ENCODE results near the gene FDXR. TPM values are rescaled to one million over a fixed set of nuclear protein-coding genes. Genes with fewer than 3 reads are reported as not detected.

Gene FDXR
- total RNA-seq, 1 donor from 2014 or later, result 30.6 TPM

DNA sequence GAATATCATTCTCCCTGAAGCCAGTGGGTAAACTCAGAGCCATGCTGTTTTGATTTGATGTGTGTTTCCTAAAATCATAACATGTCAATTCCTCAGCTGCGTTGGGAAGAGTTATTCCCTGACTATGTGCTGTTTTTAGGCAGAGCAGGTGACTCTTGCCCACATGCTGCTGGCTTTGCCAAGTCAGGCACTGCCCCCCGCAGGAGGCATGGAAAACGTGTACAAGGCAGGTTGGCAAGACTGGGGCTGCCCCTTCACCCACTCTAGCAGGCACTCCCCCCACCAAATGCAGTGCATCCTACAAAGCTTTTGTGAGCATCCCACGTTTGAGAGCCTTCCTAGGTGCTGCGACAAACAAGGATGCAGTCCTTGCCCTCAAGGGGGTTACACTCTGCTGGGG is 58.3 kb downstream of the FDXR start:
- DNase-seq (ENCODE audit: low read depth), result no peak

Other genes starting within 250 kb of the FDXR start
- gene CD300E, start 249.3 kb downstream of the FDXR start, total RNA-seq, result not detected in 2 replicates
- not detected in 2 replicates for gene CD300LF, start 160.1 kb downstream of the FDXR start, total RNA-seq
- gene RAB37, start 135.7 kb downstream of the FDXR start, total RNA-seq, result 0.20 and 0.52 TPM in 2 replicates
- gene NHERF1, start 124.4 kb downstream of the FDXR start, total RNA-seq, result 28.6 and 61.1 TPM in 2 replicates
- gene NAT9, start 96.6 kb downstream of the FDXR start, total RNA-seq, result 29.2 and 29.3 TPM in 2 replicates
- gene GRIN2C, start 13.1 kb downstream of the FDXR start, total RNA-seq, result 0.10 TPM in 1 of 2 replicates, not detected in the other
- not detected in 2 replicates for gene FADS6, start 20.6 kb upstream of the FDXR start, total RNA-seq
- gene USH1G, start 50.3 kb upstream of the FDXR start, total RNA-seq, result not detected in 2 replicates
- gene OTOP2, start 51.3 kb upstream of the FDXR start, total RNA-seq, result not detected in 2 replicates
- not detected in 2 replicates for gene OTOP3, start 62.9 kb upstream of the FDXR start, total RNA-seq
- 3.9 and 6.9 TPM in 2 replicates for gene HID1, start 99.8 kb upstream of the FDXR start, total RNA-seq
- 36.8 and 69.2 TPM in 2 replicates for gene CDR2L, start 114.6 kb upstream of the FDXR start, total RNA-seq
- 19.9 and 40.8 TPM in 2 replicates for gene MRPL58, start 139.7 kb upstream of the FDXR start, total RNA-seq
- 266 and 415 TPM in 2 replicates for gene ATP5PD, start 174.0 kb upstream of the FDXR start, total RNA-seq
- 13.4 and 29.6 TPM in 2 replicates for gene KCTD2, start 174.2 kb upstream of the FDXR start, total RNA-seq
- 35.6 and 165 TPM in 2 replicates for gene SLC16A5, start 215.0 kb upstream of the FDXR start, total RNA-seq
- 1.2 and 14.2 TPM in 2 replicates for gene ARMC7, start 237.0 kb upstream of the FDXR start, total RNA-seq

All from renal cortical epithelial cell (primary cell).